Measurements from ENCODE around the gene BCL2L11. TPM values are rescaled to one million over a fixed set of nuclear protein-coding genes. Genes with fewer than 3 reads are reported as not detected.

Gene BCL2L11
- total and polyA plus RNA-seq, 10 of the 15 experiments (the other 5 are each of a cell fraction or from before 2014, with no cell fraction given) = 0.29 to 10.1 (median 1.1) TPM

DNA sequence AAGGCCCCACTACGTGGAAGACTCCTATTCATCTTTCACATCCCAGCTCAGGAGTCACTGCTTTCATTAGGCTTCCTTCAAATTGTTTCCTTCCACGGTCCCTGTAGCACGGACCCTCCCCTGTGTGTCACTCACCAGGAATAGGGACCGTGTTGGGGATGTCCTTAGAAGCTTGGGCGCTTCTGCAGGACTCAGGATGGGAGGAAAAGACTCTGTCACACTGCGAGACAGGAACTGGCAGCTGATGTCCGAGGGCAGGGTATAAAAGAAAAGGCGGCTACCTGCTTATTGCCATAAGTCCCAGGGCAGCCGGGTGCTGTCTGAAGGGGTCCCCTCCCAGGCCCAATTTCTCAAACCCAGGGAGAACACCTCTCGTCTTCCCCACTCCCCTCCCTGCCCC is 79.1 kb downstream of the BCL2L11 start:
- no TSS peak for BruUV-seq (replicated peaks)
- H3K9me3 ChIP-seq (replicated peaks; ENCODE audit: control insufficient read depth, insufficient read depth, low read length) = peaks cover 2% of the 10 kb centered on the region; the same call in 2 of the 3 replicates
- FAIRE-seq (no peak), ATAC-seq (no peak), DNase-seq (ENCODE audit: low read depth, low spot score) (no peak)
- H4K20me1 ChIP-seq (ENCODE audit: control insufficient read depth, insufficient read depth) = no peaks in the 10 kb centered on the region
- in situ Hi-C loops (cut with MboI) = loop anchor here (25.0 kb wide), 1 partner anchor 338 kb away; no protein-coding TSS in a partner anchor
- SMC1A ChIA-PET (ENCODE audit: uncharacterized antibody, unreplicated experiment) = interaction anchor here (1.1 to 7.6 kb wide), 4 partner anchors 8 to 44 kb away, joined by 3 to 113 read pairs (median 8); no protein-coding TSS in a partner anchor
- no peak overlapping the region for H2AFZ ChIP-seq (ENCODE audit: control insufficient read depth, low read depth, low read length)
- H3K4me3 ChIP-seq = no peak overlapping the region
- no peak overlapping the region for H3K9ac ChIP-seq (ENCODE audit: control insufficient read depth, insufficient read depth, low read length)
- RAD21 ChIA-PET (ENCODE audit: unreplicated experiment) = interaction anchor here (1.9 to 5.8 kb wide), 3 partner anchors 9 to 31 kb away, joined by 4 to 57 read pairs (median 13); no protein-coding TSS in a partner anchor
- POLR2A ChIA-PET = interaction anchor here (1.0 to 2.3 kb wide), 5 partner anchors 9 to 79 kb away, joined by 3 to 6 read pairs (median 3); partner anchors contain the start of gene BCL2L11
- no peak for TF ChIP-seq POLR2AphosphoS5 (IDR thresholded peaks at IDR 0.05; ENCODE audit: low read length)
- no peak for TF ChIP-seq ZNF217 (IDR thresholded peaks at IDR 0.05)
- TF ChIP-seq ZSCAN29 (IDR thresholded peaks at IDR 0.05) = no peak
- TF ChIP-seq, protein P1, sequence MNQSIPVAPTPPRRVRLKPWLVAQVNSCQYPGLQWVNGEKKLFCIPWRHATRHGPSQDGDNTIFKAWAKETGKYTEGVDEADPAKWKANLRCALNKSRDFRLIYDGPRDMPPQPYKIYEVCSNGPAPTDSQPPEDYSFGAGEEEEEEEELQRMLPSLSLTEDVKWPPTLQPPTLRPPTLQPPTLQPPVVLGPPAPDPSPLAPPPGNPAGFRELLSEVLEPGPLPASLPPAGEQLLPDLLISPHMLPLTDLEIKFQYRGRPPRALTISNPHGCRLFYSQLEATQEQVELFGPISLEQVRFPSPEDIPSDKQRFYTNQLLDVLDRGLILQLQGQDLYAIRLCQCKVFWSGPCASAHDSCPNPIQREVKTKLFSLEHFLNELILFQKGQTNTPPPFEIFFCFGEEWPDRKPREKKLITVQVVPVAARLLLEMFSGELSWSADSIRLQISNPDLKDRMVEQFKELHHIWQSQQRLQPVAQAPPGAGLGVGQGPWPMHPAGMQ (IDR thresholded peaks at IDR 0.05; ENCODE audit: borderline replicate concordance) = no peak
- TF ChIP-seq ZZZ3 (IDR thresholded peaks at IDR 0.05; ENCODE audit: control insufficient read depth, insufficient read length, low read depth) = no peak
- TF ChIP-seq TCF3 (IDR thresholded peaks at IDR 0.05; ENCODE audit: borderline replicate concordance, insufficient read depth, low read depth, low read length) = no peak
- TF ChIP-seq, protein P2, sequence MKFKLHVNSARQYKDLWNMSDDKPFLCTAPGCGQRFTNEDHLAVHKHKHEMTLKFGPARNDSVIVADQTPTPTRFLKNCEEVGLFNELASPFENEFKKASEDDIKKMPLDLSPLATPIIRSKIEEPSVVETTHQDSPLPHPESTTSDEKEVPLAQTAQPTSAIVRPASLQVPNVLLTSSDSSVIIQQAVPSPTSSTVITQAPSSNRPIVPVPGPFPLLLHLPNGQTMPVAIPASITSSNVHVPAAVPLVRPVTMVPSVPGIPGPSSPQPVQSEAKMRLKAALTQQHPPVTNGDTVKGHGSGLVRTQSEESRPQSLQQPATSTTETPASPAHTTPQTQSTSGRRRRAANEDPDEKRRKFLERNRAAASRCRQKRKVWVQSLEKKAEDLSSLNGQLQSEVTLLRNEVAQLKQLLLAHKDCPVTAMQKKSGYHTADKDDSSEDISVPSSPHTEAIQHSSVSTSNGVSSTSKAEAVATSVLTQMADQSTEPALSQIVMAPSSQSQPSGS (IDR thresholded peaks at IDR 0.05; ENCODE audit: low read length) = no peak
- CTCF ChIA-PET = interaction anchor here (1.9 kb wide), 1 partner anchor 20 kb away, joined by 5 read pairs; no protein-coding TSS in a partner anchor
- no peak overlapping the region for H3K27ac ChIP-seq (ENCODE audit: control insufficient read depth, insufficient read depth)
- H3K4me2 ChIP-seq (ENCODE audit: control insufficient read depth, insufficient read depth) = no peak overlapping the region
- no peaks in the 10 kb centered on the region for H3K36me3 ChIP-seq (ENCODE audit: control insufficient read depth in 2 of 2, insufficient read depth in 2 of 2, low read length in 1 of 2)
- 85% methylated on average over 9 of the region's 10 CpGs for WGBS (ENCODE audit: insufficient coverage, insufficient replicate concordance, low lambda C conversion rate, missing lambda C conversion rate)
- intact Hi-C loops (cut with micrococcal nuclease; ENCODE audit: unreplicated experiment) = no loop called here
- peaks cover 52% of the 10 kb centered on the region for H3K4me1 ChIP-seq (ENCODE audit: control insufficient read depth, insufficient read depth, low read length)
- H3K27me3 ChIP-seq (replicated peaks in 1 of 2; ENCODE audit: control insufficient read depth in 2 of 2, insufficient read depth in 2 of 2, low read length in 1 of 2) = no peaks in the 10 kb centered on the region
- H3K79me2 ChIP-seq (ENCODE audit: control insufficient read depth, insufficient read depth, low read length) = no peaks in the 10 kb centered on the region

Measured in GM12878 (cell line).